IPS-20b (cell line): ENCODE data around the gene MAGI1.

Source experiments
- H3K27ac ChIP-seq: one replicate; pipeline ENCODE4 v1.5.1; 2013; ENCODE audit warnings: low read length
- H3K27me3 ChIP-seq: 2 replicates; pipeline ENCODE4 v1.6.1; 2013; ENCODE audit warnings: mild to moderate bottlenecking, low read length, inconsistent platforms; ENCODE audit not compliant: insufficient read depth
- H3K36me3 ChIP-seq: 2 replicates; pipeline ENCODE4 v1.6.1; 2013; ENCODE audit warnings: low read depth, mild to moderate bottlenecking, inconsistent platforms, low read length, moderate library complexity; ENCODE audit not compliant: insufficient read depth
- H3K4me1 ChIP-seq: 2 replicates; pipeline ENCODE4 v1.6.1; 2013; ENCODE audit warnings: mild to moderate bottlenecking, control low read depth, inconsistent platforms, low read length, moderate library complexity; ENCODE audit not compliant: insufficient read depth
- H3K4me3 ChIP-seq: 2 replicates; pipeline ENCODE4 v1.5.1; 2013; ENCODE audit warnings: mild to moderate bottlenecking, low read length, inconsistent platforms
- H3K9ac ChIP-seq: 2 replicates; pipeline ENCODE4 v1.6.1; 2013; ENCODE audit warnings: low read depth, mild to moderate bottlenecking, inconsistent platforms, low read length, moderate library complexity
- H3K9me3 ChIP-seq: 2 replicates; pipeline ENCODE4 v1.6.1; 2013; ENCODE audit warnings: mild to moderate bottlenecking, low read depth, low read length, inconsistent platforms; ENCODE audit not compliant: insufficient read depth

MAGI1 gene

DNA sequence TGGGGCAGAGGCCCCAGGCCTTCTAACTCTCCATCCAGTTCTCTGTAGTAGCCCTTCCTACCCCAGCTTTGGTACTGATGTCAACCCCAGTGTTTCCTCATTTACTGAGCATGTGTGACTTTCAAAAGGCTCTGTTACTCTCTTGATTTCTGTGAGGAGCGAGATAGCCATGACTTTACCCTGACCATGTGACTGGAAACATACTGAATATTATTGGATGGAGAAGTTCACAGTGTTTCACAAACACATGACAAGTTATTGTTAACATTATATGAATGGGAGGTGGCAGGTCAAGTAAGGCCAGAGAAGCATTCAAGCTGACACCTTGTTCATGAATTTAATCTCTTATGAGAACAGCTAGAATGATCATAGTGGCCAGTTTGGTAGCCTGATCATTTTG lies 53.7 kb downstream of the MAGI1 start:
- H3K27me3 ChIP-seq: no peaks in the 10 kb centered on the region
- H3K9me3 ChIP-seq: no peaks in the 10 kb centered on the region
- H3K27ac ChIP-seq: no peak overlapping the region
- 0 out of 2 replicates have a peak, but pooled peaks cover 4% of the 10 kb centered on the region for H3K36me3 ChIP-seq
- no peak overlapping the region for H3K4me3 ChIP-seq
- H3K4me1 ChIP-seq: 0 out of 2 replicates have a peak, but pooled peaks cover 6% of the 10 kb centered on the region
- no peak overlapping the region for H3K9ac ChIP-seq

GRCh38 chr3:65983100-65983499 lies 55.6 kb downstream of the MAGI1 start:
- Histone ChIP-seq H3K4me3 (no peak overlapping the region), H3K9me3 (no peaks in the 10 kb centered on the region), H3K36me3 (0 out of 2 replicates have a peak, but pooled peaks cover 2% of the 10 kb centered on the region), H3K9ac (no peak overlapping the region), H3K27me3 (no peaks in the 10 kb centered on the region), H3K4me1 (0 out of 2 replicates have a peak, but pooled peaks cover 9% of the 10 kb centered on the region), H3K27ac (no peak overlapping the region)

- Histone ChIP-seq H3K36me3 (no peaks in the 10 kb centered on the region), H3K9me3 (no peaks in the 10 kb centered on the region), H3K27me3 (no peaks in the 10 kb centered on the region), H3K4me1 (0 out of 2 replicates have a peak, but pooled peaks cover 3% of the 10 kb centered on the region), H3K9ac (no peak overlapping the region), H3K27ac (no peak overlapping the region), H3K4me3 (no peak overlapping the region)
Observed at GRCh38 chr3:65979731-65980130, 59.0 kb downstream of the MAGI1 start.

DNA sequence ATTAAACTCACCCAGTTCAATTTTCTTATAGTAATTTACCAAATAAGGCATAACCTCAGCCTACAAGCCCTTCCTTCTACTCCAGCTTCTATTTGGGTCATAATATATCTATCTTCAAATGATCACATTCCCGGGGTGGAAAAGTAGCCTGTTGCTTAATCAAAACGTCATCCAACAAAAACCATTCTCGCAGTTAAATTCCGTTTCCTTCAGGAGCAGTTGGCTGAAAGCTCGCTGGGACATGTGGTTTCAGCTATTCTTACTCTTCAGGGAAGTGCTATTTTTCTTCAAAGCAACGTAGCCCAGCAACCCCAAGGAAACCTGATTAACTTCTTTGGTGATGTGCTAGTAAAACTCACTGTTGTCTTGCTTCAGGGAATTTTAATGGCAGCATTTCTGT lies 59.6 kb downstream of the MAGI1 start:
- Histone ChIP-seq H3K4me1 (0 out of 2 replicates have a peak, but pooled peaks cover 3% of the 10 kb centered on the region), H3K27ac (no peak overlapping the region), H3K27me3 (no peaks in the 10 kb centered on the region), H3K9ac (no peak overlapping the region), H3K36me3 (no peaks in the 10 kb centered on the region), H3K4me3 (no peak overlapping the region), H3K9me3 (no peaks in the 10 kb centered on the region)

DNA sequence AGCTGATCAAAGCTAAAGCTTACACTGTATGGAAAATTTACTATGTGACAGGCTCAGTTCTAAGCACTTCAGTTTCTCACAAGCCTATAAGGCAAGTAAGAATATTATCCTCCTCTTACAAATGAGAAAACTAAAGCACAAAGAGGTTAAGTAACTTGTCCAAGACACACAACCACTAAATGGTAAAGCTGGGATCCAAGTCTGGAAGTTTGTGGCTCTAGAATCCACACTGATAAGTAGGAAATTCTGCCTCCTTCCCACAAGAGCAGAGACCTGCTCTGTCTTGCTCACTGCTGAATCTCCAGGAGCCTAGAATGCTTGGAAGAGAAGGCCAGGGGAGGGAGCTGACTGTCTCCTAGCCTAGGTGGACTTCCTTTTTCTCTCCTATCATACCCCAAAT lies 60.6 kb downstream of the MAGI1 start:
- Histone ChIP-seq H3K4me3 (no peak overlapping the region), H3K27ac (no peak overlapping the region), H3K36me3 (no peaks in the 10 kb centered on the region), H3K4me1 (0 out of 2 replicates have a peak, but pooled peaks cover 3% of the 10 kb centered on the region), H3K27me3 (no peaks in the 10 kb centered on the region), H3K9me3 (no peaks in the 10 kb centered on the region), H3K9ac (no peak overlapping the region)

DNA sequence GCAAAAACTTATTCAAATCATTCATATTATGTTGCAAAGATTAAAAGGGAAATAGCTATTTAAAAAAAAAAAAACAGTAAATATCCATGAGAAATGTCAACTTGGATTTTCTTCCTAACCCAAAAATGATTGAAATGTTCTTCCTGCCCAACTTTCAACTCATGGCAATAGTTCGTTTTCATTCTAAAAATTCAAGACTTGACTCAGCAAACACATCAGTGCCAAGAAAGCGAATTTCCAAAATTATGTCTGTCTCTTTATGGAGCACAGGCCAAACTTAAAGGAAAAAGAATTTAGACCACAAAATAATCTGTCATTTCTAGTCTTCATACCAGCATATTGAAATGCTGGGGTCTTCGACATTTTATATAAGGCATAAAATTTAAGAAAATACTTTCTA lies 63.7 kb downstream of the MAGI1 start:
- Histone ChIP-seq H3K27me3 (no peaks in the 10 kb centered on the region), H3K9me3 (no peaks in the 10 kb centered on the region), H3K27ac (no peak overlapping the region), H3K4me3 (no peak overlapping the region), H3K9ac (no peak overlapping the region), H3K36me3 (no peaks in the 10 kb centered on the region), H3K4me1 (peaks cover 11% of the 10 kb centered on the region)

- Histone ChIP-seq H3K36me3 (no peaks in the 10 kb centered on the region), H3K4me1 (peaks cover 11% of the 10 kb centered on the region), H3K27me3 (no peaks in the 10 kb centered on the region), H3K9ac (no peak overlapping the region), H3K9me3 (no peaks in the 10 kb centered on the region), H3K4me3 (no peak overlapping the region), H3K27ac (no peak overlapping the region)
Observed at GRCh38 chr3:65974509-65974908, 64.2 kb downstream of the MAGI1 start.

GRCh38 chr3:65972765-65973164 lies 66.0 kb downstream of the MAGI1 start:
- H3K4me1 ChIP-seq: peaks cover 17% of the 10 kb centered on the region
- H3K9ac ChIP-seq: no peak overlapping the region
- H3K4me3 ChIP-seq: no peak overlapping the region
- no peaks in the 10 kb centered on the region for H3K36me3 ChIP-seq
- H3K27ac ChIP-seq: no peak overlapping the region
- H3K27me3 ChIP-seq: no peaks in the 10 kb centered on the region
- H3K9me3 ChIP-seq: no peaks in the 10 kb centered on the region

- H3K9me3 ChIP-seq: no peaks in the 10 kb centered on the region
- no peaks in the 10 kb centered on the region for H3K27me3 ChIP-seq
- H3K4me1 ChIP-seq: peaks cover 17% of the 10 kb centered on the region
- no peak overlapping the region for H3K9ac ChIP-seq
- H3K27ac ChIP-seq: no peak overlapping the region
- no peak overlapping the region for H3K4me3 ChIP-seq
- H3K36me3 ChIP-seq: no peaks in the 10 kb centered on the region
Observed at GRCh38 chr3:65971293-65972252, 67.1 kb downstream of the MAGI1 start.

- H3K4me1 ChIP-seq: peaks cover 24% of the 10 kb centered on the region
- H3K9ac ChIP-seq: no peak overlapping the region; the same call in 1 of the 2 replicates
- H3K27ac ChIP-seq: no peak overlapping the region
- H3K4me3 ChIP-seq: no peak overlapping the region
- H3K27me3 ChIP-seq: no peaks in the 10 kb centered on the region
- no peaks in the 10 kb centered on the region for H3K9me3 ChIP-seq
- no peaks in the 10 kb centered on the region for H3K36me3 ChIP-seq
Observed at GRCh38 chr3:65968996-65969395, 69.7 kb downstream of the MAGI1 start.

GRCh38 chr3:65967451-65967850 lies 71.3 kb downstream of the MAGI1 start:
- H3K27ac ChIP-seq: no peak overlapping the region
- H3K9me3 ChIP-seq: no peaks in the 10 kb centered on the region
- H3K9ac ChIP-seq: no peak overlapping the region
- H3K4me3 ChIP-seq: no peak overlapping the region
- H3K27me3 ChIP-seq: no peaks in the 10 kb centered on the region
- peaks cover 26% of the 10 kb centered on the region for H3K4me1 ChIP-seq
- no peaks in the 10 kb centered on the region for H3K36me3 ChIP-seq

- Histone ChIP-seq H3K36me3 (no peaks in the 10 kb centered on the region), H3K27me3 (no peaks in the 10 kb centered on the region), H3K27ac (no peak overlapping the region), H3K9me3 (no peaks in the 10 kb centered on the region), H3K4me3 (no peak overlapping the region), H3K9ac (no peak overlapping the region), H3K4me1 (peaks cover 18% of the 10 kb centered on the region)
Observed at GRCh38 chr3:65964838-65965237, 73.9 kb downstream of the MAGI1 start.
